MM.1S (cell line): Measurements from ENCODE around the gene MPP1.

Experiments used
- CTCF ChIP-seq: fragments of 300-600 bp; sonication (generic); IDR thresholded peaks from 2 replicates; pipeline ENCODE4 v1.5.1; 2016; ENCODE audit warnings: antibody characterized with exemption, low read length, mixed read lengths
- EZH2phosphoT487 ChIP-seq: fragments of 300-600 bp; sonication (generic); IDR thresholded peaks from 2 replicates; pipeline ENCODE4 v1.6.1; 2018; ENCODE audit warnings: antibody characterized with exemption, low read length

DNA sequence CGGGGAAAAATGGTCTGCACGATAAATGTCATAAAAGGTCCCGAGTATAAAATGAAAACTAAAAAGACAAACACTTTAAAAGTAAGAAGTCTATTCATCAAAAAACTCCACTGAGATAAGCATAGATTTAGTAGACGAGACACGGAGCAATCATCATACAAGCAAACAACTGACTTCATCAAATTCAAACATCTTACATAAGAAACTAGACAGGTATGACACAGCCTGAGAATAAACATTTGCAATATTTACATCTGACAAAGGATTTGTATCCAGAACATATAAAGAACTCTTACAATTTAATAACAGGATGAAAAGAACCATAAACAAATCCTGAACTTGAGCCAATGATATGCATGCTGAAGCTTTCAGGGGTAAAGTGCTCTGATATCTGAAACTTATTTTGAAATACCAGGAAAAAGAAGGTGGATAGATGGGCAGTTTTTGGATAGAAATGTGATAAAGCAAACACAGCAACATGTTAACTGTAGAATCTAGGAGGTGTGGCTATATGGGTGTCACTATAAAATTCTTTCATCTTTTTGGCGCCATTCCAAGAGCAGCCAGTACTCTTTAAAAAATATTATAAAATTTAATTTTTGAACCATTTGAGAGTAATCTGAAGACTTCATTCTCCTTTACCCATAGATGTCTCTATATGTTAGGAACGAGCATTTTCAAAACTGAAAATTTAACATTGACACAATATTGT, 12.0 kb downstream of the MPP1 start:
- no peak for TF ChIP-seq CTCF
- no peak for TF ChIP-seq EZH2phosphoT487
